ENCODE results near the gene TRAK1.

- TF ChIP-seq CTCF (IDR thresholded peaks at IDR 0.05; ENCODE audit: low read length) (no peak), EZH2phosphoT487 (IDR thresholded peaks at IDR 0.05; ENCODE audit: low read length) (no peak), EZH2 (optimal IDR thresholded peaks at IDR 0.05; ENCODE audit: low read depth, low read length) (no peak)
These were observed 66.7 kb downstream of the TRAK1 start for GRCh38 chr3:42157540-42158538.

Measured in MM.1S (cell line).